Panc1 (cell line): ENCODE measurements around the gene NCK2. TPM values are rescaled to one million over a fixed set of nuclear protein-coding genes. Genes with fewer than 3 reads are reported as not detected.

Experiments
- ATAC-seq: fragments of 200-7000 bp; cut with Tn5 transposase; 2 replicates; pipeline ENCODE4 v1.9.1; 2020; ENCODE audit warnings: mild to moderate bottlenecking, moderate library complexity
- BruUV-seq: library from RNA; stranded (reverse); fragments of 400-500 nt; replicated peaks from 2 replicates; lab custom pipeline; 2021; lab: Mats Ljungman, UMichigan
- CTCF ChIA-PET: fragments of 300-600 bp; sonication (Branson Sonifier 250); formaldehyde crosslinking; loops from one replicate; lab custom pipeline; 2022; ENCODE audit warnings: antibody characterized with exemption; lab: Charles Lee
- POLR2A ChIA-PET: fragments of 300-600 bp; sonication (Branson Sonifier 250); formaldehyde crosslinking; loops from one replicate; lab custom pipeline; 2022; ENCODE audit warnings: antibody characterized with exemption; lab: Charles Lee
- DNase-seq: peaks from one replicate; pipeline ENCODE4 v3.0.0-alpha.2; 2010; ENCODE audit warnings: low read depth, low spot score
- H3K27ac ChIP-seq: 2 replicates; pipeline ENCODE4 v1.5.1; 2011; ENCODE audit warnings: mild to moderate bottlenecking, low read length, inconsistent platforms
- H3K27me3 ChIP-seq: fragments of 200-500 bp; sonication (Bioruptor generic); 2 replicates; pipeline ENCODE4 v1.6.0; 2014; ENCODE audit warnings: low read length, inconsistent platforms; ENCODE audit not compliant: control insufficient read depth, insufficient read depth
- H3K36me3 ChIP-seq: fragments of 200-500 bp; sonication (Bioruptor generic); 2 replicates; pipeline ENCODE4 v1.5.1; 2014; ENCODE audit warnings: inconsistent platforms, mild to moderate bottlenecking, low read length, moderate library complexity; ENCODE audit not compliant: control insufficient read depth, insufficient read depth
- H3K4me1 ChIP-seq: 2 replicates; pipeline ENCODE4 v1.5.1; 2011; ENCODE audit warnings: inconsistent platforms, mild to moderate bottlenecking, low read length, moderate library complexity; ENCODE audit not compliant: control insufficient read depth, insufficient read depth
- H3K4me3 ChIP-seq, 2 experiments: 2 replicates each; pipeline ENCODE4 v1.5.1; 2011 to 2012; ENCODE audit warnings: low read depth in 2 of 2, low read length in 2 of 2, mild to moderate bottlenecking in 2 of 2, inconsistent platforms in 1 of 2, moderate library complexity in 1 of 2
- H3K9me3 ChIP-seq: fragments of 200-500 bp; sonication (Bioruptor generic); 2 replicates; pipeline ENCODE4 v1.5.1; 2014; ENCODE audit warnings: low read depth, mild to moderate bottlenecking, inconsistent platforms, low read length, moderate library complexity; ENCODE audit not compliant: control insufficient read depth, insufficient read depth
- CTCF ChIP-seq: fragments of 450-650 bp; IDR thresholded peaks from 2 replicates; pipeline ENCODE4 v1.5.1; 2017; ENCODE audit warnings: mild to moderate bottlenecking
- POLR2AphosphoS5 ChIP-seq: IDR thresholded peaks from 2 replicates; pipeline ENCODE4 v1.6.1; 2012; ENCODE audit warnings: mild to moderate bottlenecking, low read depth, low read length, moderate library complexity
- REST ChIP-seq, 2 experiments: IDR thresholded peaks; 2 replicates each; pipeline ENCODE4 v1.6.1; 2011 to 2012; ENCODE audit warnings: low read depth in 2 of 2, control low read depth in 1 of 2, low read length in 1 of 2, mild to moderate bottlenecking in 1 of 2, moderate library complexity in 1 of 2; ENCODE audit not compliant: insufficient read depth in 1 of 2
- SIN3A ChIP-seq: IDR thresholded peaks from 2 replicates; pipeline ENCODE4 v1.6.1; 2012; ENCODE audit warnings: low read depth, mild to moderate bottlenecking, low read length, moderate library complexity, borderline replicate concordance; ENCODE audit not compliant: insufficient read depth
- TCF7L2 ChIP-seq: IDR thresholded peaks from 2 replicates; pipeline ENCODE4 v1.6.1; 2011; ENCODE audit warnings: mild to moderate bottlenecking, low read depth, low read length, inconsistent platforms
- in situ Hi-C: cut with HindIII; loops from 2 replicates; pipeline ENCODE4 v1.10.0; 2016; ENCODE audit warnings: low sequenced_read_pairs, low pct_unique_long_range_greater_than_20kb
- intact Hi-C: fragments of 100-400 bp; cut with micrococcal nuclease; formaldehyde crosslinking; loops from one replicate; pipeline ENCODE4 v1.10.0; 2022; ENCODE audit not compliant: unreplicated experiment
- total RNA-seq: library from RNA; stranded (reverse); gene quantifications from one replicate; pipeline ENCODE4 v1.2.1, GENCODE V29; 2021; ENCODE audit not compliant: unreplicated experiment

Gene NCK2
- total RNA-seq, 1 experiment from 2014 or later = 60.7 TPM

- no peak overlapping the region for H3K4me3 ChIP-seq
- in situ Hi-C loops = no loop called here
- intact Hi-C loops = no loop called here
- ATAC-seq (no peak), DNase-seq (no peak)
- no peaks in the 10 kb centered on the region for H3K4me1 ChIP-seq
- no peaks in the 10 kb centered on the region for H3K27me3 ChIP-seq
- H3K27ac ChIP-seq = no peak overlapping the region
- no TSS peak for BruUV-seq
- H3K9me3 ChIP-seq = no peaks in the 10 kb centered on the region
- ChIA-PET POLR2A (interaction anchor here (0.5 kb wide), 1 partner anchor 298 kb away, joined by 3 read pairs; no protein-coding TSS in a partner anchor), CTCF (no interaction called here)
- TF ChIP-seq POLR2AphosphoS5 (no peak), SIN3A (no peak), TCF7L2 (no peak), CTCF (no peak), REST (IDR thresholded peaks at IDR 0.05; ENCODE audit: insufficient read depth in 1 of 2, low read depth in 2 of 2, low read length in 1 of 2) (no peak)
- H3K36me3 ChIP-seq = no peaks in the 10 kb centered on the region
These were observed 145.4 kb downstream of the NCK2 start for GRCh38 chr2:105890111-105890510.

- intact Hi-C loops = no loop called here
- BruUV-seq = no TSS peak
- no peak for ATAC-seq
- no peak overlapping the region for H3K27ac ChIP-seq
- no peak overlapping the region for H3K4me3 ChIP-seq
- H3K9me3 ChIP-seq = no peaks in the 10 kb centered on the region
- no peak for TF ChIP-seq SIN3A
- TF ChIP-seq REST (IDR thresholded peaks at IDR 0.05; ENCODE audit: insufficient read depth in 1 of 2, low read depth in 2 of 2, low read length in 1 of 2) = no peak
- no peak for TF ChIP-seq TCF7L2
- TF ChIP-seq POLR2AphosphoS5 = no peak
- TF ChIP-seq CTCF = no peak
- no peaks in the 10 kb centered on the region for H3K36me3 ChIP-seq
- no peaks in the 10 kb centered on the region for H3K4me1 ChIP-seq
- no peak for DNase-seq
- in situ Hi-C loops = no loop called here
- no peaks in the 10 kb centered on the region for H3K27me3 ChIP-seq
- POLR2A ChIA-PET = no interaction called here
- CTCF ChIA-PET = interaction anchor here (0.6 kb wide), 1 partner anchor 829 kb away, joined by 3 read pairs; no protein-coding TSS in a partner anchor
These were observed 146.1 kb downstream of the NCK2 start for GRCh38 chr2:105890856-105891255.
